HS-27A (cell line): ENCODE results near the gene LDHA.

Source experiments
- DNase-seq: peaks from one replicate; pipeline ENCODE4 v3.0.0-alpha.2; 2012; ENCODE audit warnings: low read depth, missing footprints

LDHA gene

DNA sequence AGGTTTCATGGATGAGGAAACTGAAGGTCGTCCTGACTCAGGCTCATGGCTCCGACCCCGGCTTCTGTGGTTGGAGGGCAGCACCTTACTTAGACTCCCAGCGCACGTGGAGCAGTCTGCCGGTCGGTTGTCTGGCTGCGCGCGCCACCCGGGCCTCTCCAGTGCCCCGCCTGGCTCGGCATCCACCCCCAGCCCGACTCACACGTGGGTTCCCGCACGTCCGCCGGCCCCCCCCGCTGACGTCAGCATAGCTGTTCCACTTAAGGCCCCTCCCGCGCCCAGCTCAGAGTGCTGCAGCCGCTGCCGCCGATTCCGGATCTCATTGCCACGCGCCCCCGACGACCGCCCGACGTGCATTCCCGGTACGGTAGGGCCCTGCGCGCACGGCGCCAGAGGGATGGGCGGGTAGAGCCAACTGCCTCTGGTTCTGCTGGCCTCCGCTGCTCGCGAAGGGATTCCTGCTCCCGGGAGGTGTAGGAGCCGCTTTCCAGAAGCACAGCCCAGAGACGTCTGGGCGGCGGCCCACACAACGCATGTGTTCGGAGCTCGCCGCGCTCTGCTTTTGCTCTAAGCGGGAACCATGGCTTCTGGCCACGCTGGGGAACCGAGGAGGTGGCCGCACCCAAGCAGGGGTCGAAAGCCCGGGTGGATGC is at the start of gene LDHA:
LDHA (plus strand) TSS at position 289 of the 653 bp plus-strand sequence. CDS start 2,280 bp downstream, outside the sequence.
- peak; percentile 80 for DNase-seq

DNA sequence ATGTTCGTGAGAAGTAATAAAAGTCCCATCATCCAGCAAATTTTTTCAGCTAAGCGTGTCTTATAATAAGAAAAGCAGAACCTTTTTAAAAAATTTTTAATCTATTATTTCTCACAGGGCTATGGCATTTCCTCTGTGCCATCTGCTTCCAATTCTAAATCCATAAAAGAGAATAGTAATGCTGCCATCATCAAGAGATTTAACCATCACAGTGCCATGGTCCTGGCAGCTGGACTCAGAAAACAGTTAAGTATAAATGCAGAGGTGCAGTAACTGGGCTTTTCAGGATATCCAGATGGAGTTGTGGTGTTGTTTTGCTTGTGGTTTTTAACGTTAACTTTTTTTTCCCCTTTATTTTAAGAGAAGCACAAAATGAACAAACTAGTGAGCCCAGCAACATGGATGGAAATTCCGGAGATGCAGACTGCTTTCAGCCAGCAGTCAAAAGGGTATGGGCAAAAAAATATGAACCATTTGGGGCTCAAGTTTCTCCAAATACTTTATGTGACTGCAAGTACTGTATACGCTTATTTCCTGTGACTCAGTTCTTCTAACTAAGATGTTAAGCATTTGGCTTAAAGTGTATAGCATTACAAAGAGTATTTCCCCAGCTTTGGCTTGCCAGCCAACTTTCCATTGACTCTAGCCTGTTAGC is 46.8 kb upstream of the LDHA start:
- DNase-seq, result no peak

DNA sequence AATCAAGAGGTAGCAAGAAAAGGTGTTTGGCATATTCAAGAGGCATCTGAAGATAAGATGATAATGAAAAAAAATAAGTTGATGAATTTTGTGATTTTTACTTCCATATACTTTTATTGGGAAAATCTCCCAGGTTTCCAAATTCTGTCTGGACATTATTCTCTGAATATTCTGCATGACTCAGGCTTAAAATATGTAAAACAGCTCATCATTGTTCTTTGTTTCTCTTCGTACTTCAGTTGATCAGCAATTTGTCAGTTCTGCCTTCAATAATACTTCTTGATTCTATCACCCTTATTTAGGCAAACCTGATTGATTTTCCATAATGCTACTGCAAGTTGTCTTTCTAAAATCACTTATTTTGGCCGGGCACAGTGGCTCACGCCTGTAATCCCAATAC is 41.8 kb upstream of the LDHA start:
- no peak for DNase-seq

DNA sequence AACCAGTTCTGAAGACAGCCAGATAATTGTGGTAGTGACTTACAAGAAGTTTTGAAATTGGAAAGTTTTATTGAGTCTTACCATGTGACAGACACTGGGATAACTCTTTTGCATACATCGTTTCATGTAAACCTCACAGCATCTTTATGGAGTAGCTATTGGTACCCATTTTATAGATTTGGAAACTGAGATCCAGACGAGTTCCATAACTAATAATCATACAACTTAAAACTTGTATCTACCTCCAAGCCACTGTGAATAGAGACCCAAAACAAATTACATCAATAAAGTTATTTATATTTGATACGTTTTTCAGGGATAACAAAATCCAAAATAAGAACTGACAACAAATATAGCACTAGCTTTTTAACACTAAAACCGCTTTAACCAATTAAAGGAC is 35.7 kb upstream of the LDHA start:
- DNase-seq, result no peak

DNA sequence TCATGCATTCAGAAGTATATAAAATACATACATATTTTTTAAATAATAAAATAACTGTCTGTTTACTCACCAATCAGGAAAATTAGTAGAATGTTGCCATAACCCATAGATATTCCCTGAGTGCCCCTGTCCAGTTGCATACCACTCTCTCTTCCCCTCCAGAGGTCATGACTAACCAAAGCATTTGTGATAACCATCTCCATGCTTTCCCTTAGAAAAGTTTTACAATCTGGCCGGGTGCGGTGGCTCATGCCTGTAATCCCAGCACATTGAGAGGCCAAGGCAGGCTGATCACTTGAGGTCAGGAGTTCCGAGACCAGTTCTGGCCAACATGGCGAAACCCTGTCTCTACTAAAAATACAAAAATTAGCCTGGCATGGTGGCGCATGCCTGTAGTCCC is 33.2 kb upstream of the LDHA start:
- DNase-seq, result no peak

DNA sequence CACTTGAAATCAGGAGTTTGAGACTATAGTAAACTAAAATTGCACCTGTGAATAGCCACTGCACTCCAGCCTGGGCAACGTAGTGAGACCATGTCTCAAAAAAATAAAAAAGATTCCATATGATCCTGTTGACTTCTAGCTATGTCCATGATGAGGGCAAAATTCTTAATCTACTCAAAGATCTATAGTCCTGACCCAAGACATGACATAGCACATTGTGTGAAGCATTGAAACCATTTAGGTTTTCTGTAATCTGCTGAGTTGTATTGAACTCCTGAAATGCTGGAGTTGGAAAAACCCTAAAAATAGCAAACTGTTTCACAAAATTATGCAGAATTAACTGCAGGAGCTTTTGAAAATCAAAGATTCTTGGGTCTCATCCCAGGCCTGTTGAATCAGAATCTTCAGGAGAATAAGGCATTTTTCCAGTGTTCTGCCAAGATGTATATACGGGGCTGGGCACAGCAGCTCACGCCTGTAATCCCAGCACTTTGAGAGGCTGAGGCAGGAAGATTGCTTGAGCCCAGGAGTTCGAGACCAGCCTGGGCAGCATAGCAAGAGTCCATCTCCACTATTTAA is 29.8 kb upstream of the LDHA start:
- DNase-seq, result no peak

DNA sequence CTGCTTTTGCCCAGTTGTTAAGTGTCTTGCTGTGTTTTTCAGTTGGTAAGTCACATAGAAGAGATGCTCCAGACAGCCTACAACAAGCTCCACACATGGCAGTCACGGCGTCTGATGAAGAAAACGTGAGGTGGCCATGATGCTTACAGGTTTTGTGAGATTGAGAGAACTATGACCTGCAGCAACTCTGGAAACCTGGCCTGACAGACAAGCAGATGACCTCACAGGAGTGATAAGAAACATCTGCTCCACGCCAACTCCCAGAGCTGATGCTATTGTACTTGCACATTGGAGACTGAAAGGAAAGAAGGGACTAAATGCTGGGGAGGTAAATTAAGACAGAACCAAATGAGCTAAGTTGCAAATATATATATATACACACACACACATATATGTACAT is 28.6 kb upstream of the LDHA start:
- no peak for DNase-seq

DNA sequence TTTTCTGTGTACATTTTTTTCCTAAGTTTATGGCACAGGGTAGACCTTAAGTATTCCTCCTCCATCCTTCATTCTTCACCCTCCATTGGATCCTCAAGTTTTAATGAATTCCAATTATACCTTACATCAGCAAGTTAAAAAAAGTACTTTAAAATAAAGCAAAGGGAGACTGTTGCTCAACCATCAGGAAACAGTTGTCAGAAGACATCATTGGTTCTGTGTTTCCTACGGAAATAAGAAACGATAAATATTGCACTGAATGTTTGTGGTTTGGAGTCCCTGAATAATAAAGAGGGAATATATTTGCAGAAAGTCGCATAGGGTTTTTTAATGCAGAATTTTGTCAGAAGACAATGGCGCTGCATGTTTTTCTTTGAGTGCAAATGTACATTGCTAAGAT is 28.1 kb upstream of the LDHA start:
- no peak for DNase-seq

DNA sequence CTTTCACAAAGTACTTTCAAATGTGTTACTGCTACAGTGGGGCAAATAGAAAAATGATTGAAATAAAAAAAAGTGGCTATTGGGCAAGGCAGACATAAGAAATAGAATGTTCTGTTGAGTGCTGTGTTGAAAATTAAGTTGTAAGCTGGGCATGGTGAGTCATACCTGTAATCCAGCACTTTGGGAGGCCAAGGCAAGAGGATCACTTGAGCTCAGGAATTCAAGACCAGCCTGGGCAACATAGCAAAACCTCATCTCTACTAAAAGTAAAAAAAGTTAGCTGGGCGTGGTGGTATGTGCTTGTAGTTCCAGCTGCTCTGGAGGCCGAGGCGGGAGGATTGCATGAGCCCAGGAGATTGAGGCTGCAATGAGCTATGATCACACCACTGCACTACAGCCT is 26.9 kb upstream of the LDHA start:
- DNase-seq, result no peak

DNA sequence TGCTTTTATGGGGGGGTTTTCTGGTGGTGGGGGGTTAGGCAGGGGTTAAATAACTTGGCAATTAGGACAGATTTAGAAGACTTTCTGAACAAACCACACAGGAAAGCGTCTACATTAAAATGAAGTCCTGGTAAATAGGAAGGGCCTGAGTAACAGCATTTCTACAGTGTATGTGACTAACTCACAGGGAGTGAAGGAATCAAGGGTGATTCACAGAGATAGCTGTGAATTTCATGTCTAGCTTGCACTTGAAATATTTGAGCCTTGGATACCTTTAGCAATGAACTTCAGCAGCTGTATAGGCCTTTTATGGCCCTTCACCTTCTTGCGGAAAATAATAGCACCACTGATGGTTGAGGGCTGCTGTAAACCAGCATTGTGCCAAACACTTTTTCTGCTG is 26.1 kb upstream of the LDHA start:
- no peak for DNase-seq

DNA sequence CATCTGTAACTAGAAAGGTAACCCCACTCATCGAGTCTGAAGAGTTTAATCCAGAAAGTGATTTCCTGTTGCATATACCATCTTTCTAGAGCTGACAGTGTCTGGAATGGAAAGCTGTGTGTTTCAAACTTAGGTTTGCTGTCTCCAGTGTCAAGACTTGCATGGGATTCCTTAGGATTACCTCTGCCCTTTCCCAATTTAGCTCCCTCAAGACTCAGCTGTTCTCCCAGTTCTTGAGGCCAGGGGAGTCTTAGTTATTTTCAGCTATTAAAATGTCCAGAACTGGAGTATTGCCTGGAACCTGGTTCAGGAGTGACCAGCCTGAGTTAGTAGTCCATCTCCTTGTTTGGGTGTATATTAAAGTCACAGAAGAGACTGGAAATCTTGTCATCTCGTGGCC is 25.0 kb upstream of the LDHA start:
- DNase-seq, result no peak

DNA sequence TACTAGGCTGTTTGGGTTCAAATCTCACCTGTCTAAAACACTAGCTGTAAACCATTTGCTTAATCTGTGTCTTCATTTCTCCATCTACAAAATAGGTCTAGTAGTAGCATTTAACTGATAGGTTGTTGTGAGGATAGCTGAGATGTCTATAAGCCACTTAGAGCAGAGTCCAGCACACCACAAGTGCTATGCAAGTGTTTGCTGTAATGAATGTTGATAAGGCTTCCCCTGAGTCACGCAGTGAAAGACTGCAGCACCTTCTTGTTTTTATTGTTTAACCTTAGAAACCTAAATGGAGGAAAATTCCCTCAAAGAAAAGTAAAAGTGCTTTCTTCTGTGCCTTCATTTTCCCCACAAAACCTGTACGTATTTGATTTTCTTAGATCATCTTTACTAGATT is 23.1 kb upstream of the LDHA start:
- no peak for DNase-seq

DNA sequence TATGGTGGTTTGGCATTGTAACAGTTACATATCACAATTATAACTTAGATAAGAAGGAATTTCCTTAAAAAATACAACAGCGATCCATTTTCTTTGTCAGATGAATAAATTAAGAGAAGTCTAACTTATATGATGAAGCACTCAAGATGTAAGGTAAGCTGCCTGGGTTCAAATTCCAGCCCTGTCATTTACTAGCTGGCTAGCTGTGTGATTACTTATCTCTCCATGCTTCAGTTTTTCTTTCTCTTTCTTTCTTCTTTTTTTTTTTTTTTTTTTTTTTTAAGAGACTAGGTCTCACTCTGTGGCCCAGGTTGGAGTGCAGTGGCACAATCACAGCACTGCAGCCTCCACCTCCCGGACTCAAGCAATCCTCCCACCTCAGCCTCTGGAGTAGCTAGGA is 22.2 kb upstream of the LDHA start:
- no peak for DNase-seq

DNA sequence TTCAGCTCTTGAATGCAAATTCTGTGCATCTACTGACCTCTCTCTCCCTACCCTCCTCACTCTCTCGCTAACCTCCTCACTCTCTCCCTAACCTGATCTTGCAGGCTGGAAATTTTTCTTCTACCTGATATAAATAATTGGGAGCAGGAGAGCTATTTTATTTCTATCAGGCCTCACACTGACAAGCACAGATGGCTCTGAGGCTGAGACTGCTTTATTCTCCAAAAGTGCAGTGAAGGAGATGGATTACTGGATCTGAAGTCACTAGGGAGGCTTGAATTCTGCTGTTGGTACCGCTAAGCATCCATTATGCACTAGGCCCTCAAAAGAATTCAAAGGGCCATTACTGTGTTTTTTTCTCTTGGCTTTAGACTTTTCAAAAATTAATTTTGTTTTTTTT is 19.4 kb upstream of the LDHA start:
- DNase-seq, result no peak

DNA sequence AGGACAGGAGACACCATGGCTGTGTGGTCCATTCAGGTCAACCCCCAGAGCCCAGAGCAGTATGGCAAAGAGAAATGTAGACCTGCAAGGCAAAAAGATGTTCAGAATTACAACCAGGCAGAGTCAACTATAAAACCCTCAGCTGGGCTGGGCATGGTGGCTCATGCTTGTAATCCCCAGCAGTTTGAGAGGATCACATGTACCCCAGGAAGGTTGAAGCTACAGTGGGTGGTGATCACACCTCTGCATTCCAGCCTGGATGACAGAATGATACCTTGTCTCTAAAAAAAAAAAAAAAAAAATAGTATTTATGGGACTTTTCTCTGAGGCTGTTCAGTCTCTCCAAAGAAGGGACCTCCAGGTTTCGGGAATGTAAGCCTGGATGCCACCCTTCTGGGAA is 18.4 kb upstream of the LDHA start:
- DNase-seq, result no peak

DNA sequence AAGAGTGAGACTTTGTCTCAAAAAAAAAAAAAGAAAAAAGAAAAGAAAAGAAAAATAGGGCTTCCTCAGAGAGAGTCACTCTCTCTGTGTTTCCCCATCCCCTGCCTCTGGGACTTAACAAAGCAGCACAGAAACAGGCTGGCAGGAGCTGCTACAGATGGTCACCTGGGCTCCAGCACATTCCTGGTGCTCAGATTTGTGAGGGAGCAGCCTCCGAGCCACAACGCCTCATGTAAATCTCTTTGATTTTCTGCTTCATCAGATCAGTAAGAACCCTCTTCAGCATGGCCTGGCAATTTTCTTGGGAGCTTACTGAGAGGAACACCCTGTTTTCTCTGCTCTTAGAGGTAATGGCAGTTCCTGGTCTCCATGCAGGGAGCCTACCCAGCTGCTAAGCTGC is 15.2 kb upstream of the LDHA start:
- DNase-seq, result no peak

DNA sequence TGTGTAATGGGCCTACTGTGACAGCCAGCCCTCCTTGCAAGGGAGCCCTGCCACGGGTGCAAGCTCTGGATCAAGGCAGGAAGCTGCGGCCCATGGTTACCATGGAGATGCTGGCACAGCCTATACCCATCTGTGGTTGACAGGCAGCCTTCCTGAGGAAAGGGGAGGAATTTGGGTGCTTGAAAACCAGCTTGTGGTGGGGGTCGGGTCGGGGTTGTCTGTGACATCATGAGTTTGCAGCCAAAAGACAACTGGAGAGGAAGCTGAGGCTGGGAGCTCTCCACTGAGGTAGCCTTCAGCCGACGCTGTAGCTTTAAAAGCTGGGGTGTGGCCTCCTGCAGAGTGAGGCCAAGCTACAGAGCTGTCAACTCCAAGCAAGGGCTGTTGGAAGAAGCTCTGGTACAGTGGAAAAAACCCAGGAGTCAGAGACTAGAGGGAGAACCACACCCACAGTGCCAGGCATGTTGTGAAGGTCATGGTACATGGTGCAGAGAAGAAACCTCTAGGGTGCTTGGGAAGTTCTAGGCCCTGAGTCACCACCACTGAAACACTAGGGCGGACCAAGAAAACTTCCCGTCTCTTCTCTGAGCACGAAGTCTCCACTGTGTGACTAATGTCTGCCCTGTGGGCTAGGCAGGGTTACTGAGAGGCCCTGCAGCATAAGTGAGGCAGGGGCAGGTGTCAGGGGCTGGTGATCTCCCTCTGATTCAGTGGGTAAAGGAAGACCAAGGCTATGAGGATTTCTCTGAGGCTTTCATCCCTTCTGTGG is 10.8 kb upstream of the LDHA start:
- DNase-seq, result peak; percentile 99

DNA sequence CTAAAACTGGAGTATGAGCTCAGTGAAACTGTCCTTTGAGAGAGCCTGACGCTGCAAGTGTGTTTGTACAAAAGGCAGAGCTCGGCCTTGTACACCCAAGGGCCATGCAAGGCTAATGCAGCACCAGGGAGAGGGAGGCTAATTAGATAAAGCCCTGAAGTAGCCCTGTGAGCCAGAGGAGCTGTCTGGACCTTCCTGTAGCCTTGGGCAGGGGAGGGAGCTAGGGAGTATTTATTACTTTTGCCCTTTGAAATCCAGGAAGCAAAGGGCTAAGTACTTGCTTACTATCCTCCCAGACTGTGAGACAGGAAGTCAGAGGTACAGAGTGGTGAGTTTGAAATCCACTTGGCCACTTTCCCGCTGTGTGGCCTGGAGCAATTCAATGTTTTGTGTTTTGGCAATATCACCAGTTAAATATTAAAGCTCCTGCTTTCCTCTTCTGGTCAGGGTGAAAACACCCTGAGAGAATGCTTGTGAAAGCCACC is 10.2 kb upstream of the LDHA start:
- peak; percentile 64 for DNase-seq

DNA sequence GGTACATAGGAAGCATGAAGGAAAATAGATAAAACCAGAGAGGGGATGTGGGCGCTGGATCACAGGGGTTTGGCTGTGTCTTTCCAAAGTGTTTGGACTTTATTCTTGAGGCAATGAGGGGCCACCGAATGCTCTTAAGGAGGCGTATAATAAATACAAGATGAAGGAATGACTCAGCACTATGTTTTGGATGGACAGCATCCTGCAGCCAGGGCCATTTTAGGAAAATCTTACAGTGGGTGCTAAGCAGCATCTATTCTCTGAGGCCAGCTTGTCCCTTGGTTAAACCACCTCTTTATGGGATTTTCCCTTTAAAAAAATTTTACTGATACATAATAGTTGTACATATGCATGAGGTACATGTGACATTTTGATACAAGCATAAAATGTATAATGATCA is 4.3 kb upstream of the LDHA start:
- DNase-seq, result no peak

DNA sequence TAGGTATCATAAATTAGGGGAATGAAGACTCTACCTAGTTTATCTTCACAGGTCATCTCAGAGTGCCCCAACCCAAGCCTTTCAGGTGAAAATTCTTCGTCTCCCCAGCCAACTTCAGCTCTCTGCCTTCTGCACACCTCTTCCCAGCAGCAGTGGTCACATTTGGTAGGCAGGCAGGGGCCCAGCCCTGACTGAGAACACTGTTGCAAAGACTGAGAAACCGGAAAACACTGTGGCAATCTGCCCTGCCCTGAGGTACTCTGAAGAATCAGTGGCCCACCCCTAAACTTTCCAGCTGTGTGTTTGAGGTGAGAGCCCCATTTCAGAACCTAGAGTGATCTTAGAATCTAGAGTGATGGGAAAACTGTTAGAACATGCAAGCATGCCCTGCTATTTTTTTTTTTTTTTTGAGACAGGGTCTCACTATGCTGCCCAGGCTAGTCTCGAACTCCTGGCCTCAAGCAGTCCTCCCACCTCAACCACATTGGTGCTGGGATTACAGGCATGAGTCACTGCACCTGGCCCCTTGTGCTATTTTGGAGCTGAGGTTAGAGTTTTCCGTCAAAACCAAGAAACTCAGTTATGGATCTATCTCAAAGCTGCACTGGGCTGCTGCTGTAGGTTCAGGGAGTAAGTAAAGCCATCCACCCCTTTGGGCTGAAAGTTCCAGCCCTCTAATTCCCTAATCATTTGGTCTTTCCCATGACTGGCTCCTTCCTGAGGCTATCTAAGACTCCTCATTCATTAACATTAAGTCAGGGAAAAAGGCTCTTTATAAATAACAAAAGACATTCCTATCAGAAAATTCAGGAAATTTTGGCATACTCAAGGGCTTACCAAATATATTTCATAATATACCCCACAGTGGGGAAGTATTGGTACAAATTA is 1.7 kb upstream of the LDHA start:
- DNase-seq, result no peak

DNA sequence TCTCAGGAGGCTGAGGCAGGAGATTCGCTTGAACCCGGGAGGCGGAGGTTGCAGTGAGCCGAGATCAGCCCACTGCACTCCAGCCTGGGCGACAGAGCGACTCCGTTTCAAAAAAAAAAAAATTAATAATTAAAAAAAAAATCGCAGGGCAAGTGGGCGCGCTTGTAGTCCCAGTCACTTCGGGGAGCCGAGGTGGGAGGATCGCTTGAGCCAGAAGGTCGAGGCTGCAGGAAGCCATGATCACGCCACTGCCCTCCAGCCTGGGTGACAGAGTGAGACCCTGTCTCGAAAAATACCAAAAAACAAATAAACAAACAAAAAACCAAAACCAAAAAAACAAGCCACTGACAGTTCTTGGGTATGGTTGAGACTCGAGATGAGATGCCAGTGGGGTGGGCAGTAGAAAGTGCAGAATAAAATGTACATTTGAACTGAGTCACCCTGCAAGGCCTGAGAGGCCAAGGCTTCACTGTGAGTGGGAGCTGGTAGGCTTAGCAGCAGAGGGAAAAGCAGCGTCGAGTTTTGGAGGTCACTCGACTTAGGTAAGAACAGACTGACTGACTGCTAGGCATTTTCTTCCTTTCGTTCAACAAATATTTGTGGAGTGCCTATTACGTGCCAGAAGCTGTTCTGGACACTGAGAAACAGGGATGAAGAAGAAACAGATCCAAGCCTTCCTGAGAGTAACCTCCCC is 635 bp upstream of the LDHA start:
- peak; percentile 64 for DNase-seq
